Measurements from ENCODE around the gene DLK1.

Gene DLK1

GRCh38 chr14:100771121-100771800 lies 44.6 kb downstream of the DLK1 start:
- Histone ChIP-seq H3K36me3 (no peaks in the 10 kb centered on the region), H3K27me3 (no peaks in the 10 kb centered on the region), H3K9me3 (no peaks in the 10 kb centered on the region), H3K4me3 (ENCODE audit: low read depth, low read length) (no peak overlapping the region), H3K4me1 (peaks cover 40% of the 10 kb centered on the region)
- DNase-seq = peak; percentile 88
- TF ChIP-seq CTCF (IDR thresholded peaks at IDR 0.05; ENCODE audit: low read depth, low read length) = no peak

- Histone ChIP-seq H3K4me3 (ENCODE audit: low read depth, low read length) (no peak overlapping the region), H3K27me3 (no peaks in the 10 kb centered on the region), H3K4me1 (peaks cover 52% of the 10 kb centered on the region), H3K9me3 (no peaks in the 10 kb centered on the region), H3K36me3 (no peaks in the 10 kb centered on the region)
- DNase-seq = no peak
- TF ChIP-seq CTCF (IDR thresholded peaks at IDR 0.05; ENCODE audit: low read depth, low read length) = no peak
Observed at GRCh38 chr14:100772607-100773165, 46.0 kb downstream of the DLK1 start.

GRCh38 chr14:100773331-100774163 lies 46.9 kb downstream of the DLK1 start:
- H3K9me3 ChIP-seq = no peaks in the 10 kb centered on the region

GRCh38 chr14:100774164-100774537 lies 47.5 kb downstream of the DLK1 start:
- H3K27me3 ChIP-seq = no peaks in the 10 kb centered on the region
- DNase-seq = no peak
- H3K4me1 ChIP-seq = peaks cover 66% of the 10 kb centered on the region
- H3K9me3 ChIP-seq = no peaks in the 10 kb centered on the region
- H3K36me3 ChIP-seq = no peaks in the 10 kb centered on the region
- TF ChIP-seq CTCF (IDR thresholded peaks at IDR 0.05; ENCODE audit: low read depth, low read length) = no peak
- H3K4me3 ChIP-seq (ENCODE audit: low read depth, low read length) = no peak overlapping the region

More at GRCh38 chr14:100773331-100774163, 46.9 kb downstream of the DLK1 start:
- Histone ChIP-seq H3K4me3 (ENCODE audit: low read depth, low read length) (no peak overlapping the region), H3K27me3 (no peaks in the 10 kb centered on the region), H3K36me3 (no peaks in the 10 kb centered on the region), H3K4me1 (peaks cover 61% of the 10 kb centered on the region)
- DNase-seq = no peak
- no peak for TF ChIP-seq CTCF (IDR thresholded peaks at IDR 0.05; ENCODE audit: low read depth, low read length)

- no peaks in the 10 kb centered on the region for H3K36me3 ChIP-seq
- H3K4me3 ChIP-seq (ENCODE audit: low read depth, low read length) = no peak overlapping the region
- H3K4me1 ChIP-seq = peaks cover 59% of the 10 kb centered on the region
- no peaks in the 10 kb centered on the region for H3K27me3 ChIP-seq
- no peak for DNase-seq
- TF ChIP-seq CTCF (IDR thresholded peaks at IDR 0.05; ENCODE audit: low read depth, low read length) = no peak
- no peaks in the 10 kb centered on the region for H3K9me3 ChIP-seq
Observed at GRCh38 chr14:100775351-100775830, 48.7 kb downstream of the DLK1 start.

Measured in BE2C (cell line).